ENCODE measurements around the gene FGF21.
"Not testable (repeated sequence)": the region's sequence is repeated elsewhere in the genome, so short reads cannot be mapped to it uniquely, and the experiment has no call there.

The FGF21 gene

GRCh38 chr19:48755084-48755641, at the start of gene FGF21:
Gene FGF21 (plus strand): TSS chr19:48755524. CDS start chr19:48756237, 713 bp downstream.
- DNase-seq (ENCODE audit: low spot score), result peak; percentile 56
- FAIRE-seq, result no peak

GRCh38 chr19:48708471-48708870, 46.9 kb upstream of the FGF21 start:
- no peak for FAIRE-seq
- DNase-seq (ENCODE audit: low spot score), result no peak

- FAIRE-seq (no peak), DNase-seq (ENCODE audit: low spot score) (no peak)
These were observed 44.1 kb upstream of the FGF21 start for GRCh38 chr19:48711106-48711662.

- DNase-seq (ENCODE audit: low spot score) (peak; percentile 58), FAIRE-seq (no peak)
These were observed 42.1 kb upstream of the FGF21 start for GRCh38 chr19:48713041-48713863.

- peak; percentile 99 for DNase-seq (ENCODE audit: low spot score)
- FAIRE-seq, result peak; percentile 77
These were observed 41.2 kb upstream of the FGF21 start for GRCh38 chr19:48713864-48714755.

GRCh38 chr19:48714759-48715675, 40.3 kb upstream of the FGF21 start:
- DNase-seq (ENCODE audit: low spot score) (no peak), FAIRE-seq (no peak)

- DNase-seq (ENCODE audit: low spot score) (no peak), FAIRE-seq (no peak)
These were observed 39.6 kb upstream of the FGF21 start for GRCh38 chr19:48715681-48716171.

GRCh38 chr19:48716562-48717291, 38.6 kb upstream of the FGF21 start:
- FAIRE-seq (no peak), DNase-seq (ENCODE audit: low spot score) (no peak)

- not testable (repeated sequence) for DNase-seq (ENCODE audit: low spot score); FAIRE-seq
These were observed 37.2 kb upstream of the FGF21 start for GRCh38 chr19:48718106-48718505.

- DNase-seq (ENCODE audit: low spot score) (no peak), FAIRE-seq (no peak)
These were observed 36.6 kb upstream of the FGF21 start for GRCh38 chr19:48718711-48719231.

GRCh38 chr19:48719263-48720171, 35.8 kb upstream of the FGF21 start, which contains the start of gene MAMSTR:
Gene MAMSTR (minus strand): TSS chr19:48719725. CDS start chr19:48719031, 694 bp downstream.
- no peak for DNase-seq (ENCODE audit: low spot score)

GRCh38 chr19:48720251-48720612, 35.1 kb upstream of the FGF21 start:
- no peak for DNase-seq (ENCODE audit: low spot score)
- no peak for FAIRE-seq

More at GRCh38 chr19:48719263-48720171, 35.8 kb upstream of the FGF21 start, which contains the start of gene MAMSTR:
- no peak for FAIRE-seq

GRCh38 chr19:48720613-48721296, 34.6 kb upstream of the FGF21 start:
- DNase-seq (ENCODE audit: low spot score) (peak; percentile 96), FAIRE-seq (peak; percentile 55)

- no peak for DNase-seq (ENCODE audit: low spot score)
- FAIRE-seq, result no peak
These were observed 33.1 kb upstream of the FGF21 start for GRCh38 chr19:48722196-48722708.

- FAIRE-seq, result no peak
- peak; percentile 72 for DNase-seq (ENCODE audit: low spot score)
These were observed 30.2 kb upstream of the FGF21 start for GRCh38 chr19:48724796-48725753.

GRCh38 chr19:48726556-48726955, 28.8 kb upstream of the FGF21 start:
- no peak for FAIRE-seq

More at GRCh38 chr19:48726556-48726955, 28.8 kb upstream of the FGF21 start:
- no peak for DNase-seq (ENCODE audit: low spot score)
